ENCODE measurements around the gene DCLK2.

GRCh38 chr4:150219841-150220240 lies 141.6 kb downstream of the DCLK2 start:
- TF ChIP-seq CTCF (conservative IDR thresholded peaks at IDR 0.05; ENCODE audit: low read depth, low read length) (no peak), POLR2A (IDR thresholded peaks at IDR 0.05; ENCODE audit: low read depth, low read length) (no peak), BHLHE40 (IDR thresholded peaks at IDR 0.05; ENCODE audit: low read depth, low read length) (no peak), SMC3 (IDR thresholded peaks at IDR 0.05; ENCODE audit: low read depth, low read length) (no peak), CHD1 (IDR thresholded peaks at IDR 0.05; ENCODE audit: low read depth, low read length) (no peak), MAFK (IDR thresholded peaks at IDR 0.05; ENCODE audit: low read depth, low read length) (no peak), FOS (IDR thresholded peaks at IDR 0.05; ENCODE audit: low read depth, low read length) (no peak), ELK1 (IDR thresholded peaks at IDR 0.05; ENCODE audit: borderline replicate concordance, low read depth, low read length) (no peak), RFX5 (IDR thresholded peaks at IDR 0.05; ENCODE audit: low read depth, low read length) (no peak), MXI1 (IDR thresholded peaks at IDR 0.05; ENCODE audit: borderline replicate concordance, low read depth, low read length) (no peak), RCOR1 (IDR thresholded peaks at IDR 0.05; ENCODE audit: insufficient replicate concordance, low read length) (no peak)

Measured in IMR-90 (cell line).